GM19351 (cell line): ENCODE data around the gene ZBTB7C.

Source experiments
- ATAC-seq: cut with Tn5 transposase; IDR thresholded peaks from one replicate; pipeline ENCODE4 v1.9.1; 2021; ENCODE audit warnings: mild to moderate bottlenecking, moderate library complexity; ENCODE audit not compliant: unreplicated experiment

Gene ZBTB7C

DNA sequence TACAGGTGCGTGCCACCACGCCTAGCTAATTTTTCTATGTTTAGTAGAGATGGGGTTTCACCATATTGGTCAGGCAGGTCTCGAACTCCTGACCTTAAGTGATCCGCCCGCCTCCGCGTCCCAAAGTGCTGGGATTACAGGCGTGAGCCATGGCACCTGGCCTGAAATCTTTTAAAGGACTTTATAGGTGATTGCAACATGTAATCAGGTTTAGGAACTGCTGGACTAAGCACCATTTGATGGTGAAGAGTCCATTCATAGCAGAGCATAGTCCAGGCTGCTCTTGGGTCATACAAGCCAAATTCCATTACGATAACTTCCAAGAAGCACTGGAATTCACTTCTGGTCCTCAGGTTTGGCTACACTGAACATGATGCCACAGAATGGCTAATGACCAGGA, 278.1 kb downstream of the ZBTB7C start:
- no peak for ATAC-seq

DNA sequence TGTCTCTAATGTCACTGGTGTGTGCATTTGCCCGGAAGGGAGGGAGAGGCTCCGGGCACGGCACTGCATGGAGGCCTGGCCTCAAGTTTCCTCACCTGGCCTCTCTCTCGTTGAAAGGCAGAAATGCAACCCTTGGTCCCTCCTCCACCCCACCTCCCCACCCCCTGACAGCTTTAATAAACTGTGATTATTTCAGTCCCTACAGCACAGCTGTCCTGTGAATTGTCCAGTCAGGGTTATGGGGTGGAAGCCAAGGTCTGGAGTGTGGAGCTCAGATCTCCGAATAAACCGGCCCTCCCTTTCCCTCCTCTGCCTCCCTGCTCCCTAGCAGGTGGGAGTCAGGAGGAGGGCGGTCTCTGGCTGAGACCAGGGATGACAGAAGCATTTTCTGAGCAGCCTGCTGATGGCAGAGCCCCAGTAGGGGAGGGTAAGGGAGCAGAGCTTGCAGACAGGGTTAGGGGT, 279.5 kb downstream of the ZBTB7C start:
- ATAC-seq = no peak

DNA sequence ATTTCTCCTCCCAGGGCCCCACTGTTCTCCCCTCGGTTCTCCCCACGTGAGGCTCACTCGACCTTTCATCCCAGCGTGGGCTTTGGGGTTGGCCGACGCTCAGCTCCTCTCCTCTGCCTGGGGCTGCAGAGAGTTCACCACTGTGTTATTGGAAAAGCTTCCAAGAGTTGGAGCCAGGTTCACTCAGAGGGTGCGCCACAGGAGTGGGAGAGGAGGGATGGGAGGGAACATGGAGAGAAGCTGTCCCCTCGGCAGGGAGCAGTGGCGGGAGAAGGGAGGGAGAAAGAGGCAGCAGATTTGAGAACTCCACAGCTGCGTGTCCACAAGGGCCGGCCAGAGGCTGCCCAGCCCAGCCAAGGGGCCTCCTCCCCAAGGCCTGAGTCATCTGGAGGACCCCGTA, 281.6 kb downstream of the ZBTB7C start:
- no peak for ATAC-seq

DNA sequence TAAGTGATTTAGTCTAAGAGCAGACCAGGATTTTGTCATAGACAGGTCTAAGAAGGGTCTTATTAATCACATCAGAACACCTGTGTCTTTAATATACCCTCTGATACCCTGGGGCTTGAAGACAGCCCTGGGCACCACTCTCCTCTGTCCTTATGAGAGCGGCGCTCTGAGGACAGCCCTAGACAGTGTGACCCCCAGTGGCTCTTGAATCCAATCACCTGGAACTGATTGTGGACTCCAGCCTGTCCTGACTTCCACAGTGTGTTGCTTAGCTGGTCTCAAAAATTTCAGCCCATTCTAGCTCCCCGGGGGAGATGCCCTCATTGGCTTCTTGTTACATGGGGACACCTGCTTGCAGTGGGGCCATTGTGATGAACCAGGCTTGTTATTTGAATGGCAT, 282.9 kb downstream of the ZBTB7C start:
- ATAC-seq = no peak

DNA sequence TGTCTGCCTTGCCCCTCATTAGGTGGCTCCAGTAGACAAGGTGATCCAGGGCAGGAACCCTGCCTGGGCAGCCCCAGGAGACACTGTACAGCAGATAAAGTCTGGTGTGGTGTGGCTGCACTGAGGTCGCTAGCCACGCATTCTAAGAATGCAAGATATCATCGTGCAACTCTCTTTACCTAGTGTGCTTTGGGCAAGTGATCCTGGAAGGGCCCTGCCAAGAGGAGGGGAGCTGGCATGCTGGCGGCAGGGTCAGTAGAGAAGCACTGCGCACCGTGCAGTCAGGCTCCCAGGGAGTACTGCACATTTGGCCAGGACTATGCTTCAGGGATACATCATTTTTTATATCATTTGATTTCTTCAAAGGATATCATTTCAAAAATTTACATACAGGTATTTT, 283.5 kb downstream of the ZBTB7C start:
- no peak for ATAC-seq

DNA sequence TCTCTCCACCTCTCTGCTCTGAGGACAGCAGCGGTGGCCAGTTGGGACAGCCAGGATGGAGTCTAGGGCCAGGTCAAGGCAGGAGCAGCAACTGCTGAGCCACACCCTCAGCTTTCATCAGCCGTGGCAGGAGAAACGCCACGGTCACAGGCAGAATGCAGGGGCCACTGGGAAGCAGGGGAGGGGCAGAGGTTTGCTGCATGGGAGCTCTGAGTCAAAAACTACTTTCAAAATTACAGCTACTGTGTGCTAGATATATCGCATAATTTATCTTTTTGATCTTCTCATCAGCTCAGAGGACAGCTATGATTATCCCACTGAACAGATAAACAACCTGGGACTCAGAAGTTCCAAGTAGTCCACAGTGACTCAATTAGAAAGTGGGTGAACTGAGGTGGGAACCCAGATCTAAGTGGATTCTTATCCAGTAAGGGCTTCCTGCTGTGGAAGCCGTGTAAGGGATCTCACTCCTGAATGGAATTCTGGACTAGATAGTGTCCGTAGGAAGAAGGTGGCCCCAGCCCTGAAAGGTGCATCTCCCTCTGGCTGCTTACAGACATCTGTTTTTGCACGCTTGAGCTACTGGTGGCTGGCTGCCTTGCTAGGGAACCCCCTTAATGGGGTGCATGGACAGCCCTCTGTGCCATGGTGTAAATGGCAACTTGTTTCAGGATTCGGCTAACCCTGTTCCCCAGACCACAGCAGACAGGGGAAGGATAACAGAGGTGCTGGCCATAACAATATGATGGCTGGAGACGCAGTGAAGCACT, 284.1 kb downstream of the ZBTB7C start:
- ATAC-seq = peak; percentile 62

DNA sequence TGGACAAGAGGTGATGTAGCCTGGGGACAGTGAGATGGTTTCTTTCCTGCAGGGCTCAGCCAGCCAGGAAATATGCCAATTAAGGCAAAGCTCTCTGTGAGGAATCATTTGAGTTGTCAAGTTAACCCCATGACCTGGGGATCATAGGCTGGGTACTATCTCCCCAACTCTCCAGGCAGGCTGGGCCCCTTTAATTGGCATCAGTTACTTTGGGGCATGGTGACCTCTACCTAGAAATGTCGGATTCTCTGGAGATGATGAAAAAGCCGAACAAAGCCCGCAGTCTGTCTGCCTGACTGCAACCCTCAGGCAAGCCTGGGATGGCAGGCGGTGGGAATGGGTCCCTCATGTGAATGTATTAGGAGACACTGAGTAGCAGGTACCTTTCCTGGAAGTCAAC, 285.2 kb downstream of the ZBTB7C start:
- ATAC-seq = no peak

DNA sequence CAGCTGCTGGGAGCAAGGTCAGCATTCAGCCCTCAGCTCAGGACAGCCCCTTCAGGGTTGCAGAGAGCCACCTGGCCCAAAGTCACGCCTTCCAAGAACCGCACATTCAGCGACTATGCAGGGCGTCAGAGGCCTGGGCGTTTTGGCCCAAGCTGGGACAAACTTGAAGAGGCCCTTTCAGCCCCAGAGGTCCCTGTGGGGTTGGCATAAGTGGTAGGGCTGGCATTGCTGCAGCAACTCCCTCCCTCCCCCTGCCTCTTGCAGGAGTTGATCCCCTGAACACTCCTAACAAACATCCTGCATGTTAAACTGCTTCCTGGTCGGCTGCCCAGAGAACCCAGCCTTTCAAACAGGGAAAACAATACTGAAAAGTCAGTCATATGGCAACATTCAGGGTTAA, 285.9 kb downstream of the ZBTB7C start:
- ATAC-seq = no peak

DNA sequence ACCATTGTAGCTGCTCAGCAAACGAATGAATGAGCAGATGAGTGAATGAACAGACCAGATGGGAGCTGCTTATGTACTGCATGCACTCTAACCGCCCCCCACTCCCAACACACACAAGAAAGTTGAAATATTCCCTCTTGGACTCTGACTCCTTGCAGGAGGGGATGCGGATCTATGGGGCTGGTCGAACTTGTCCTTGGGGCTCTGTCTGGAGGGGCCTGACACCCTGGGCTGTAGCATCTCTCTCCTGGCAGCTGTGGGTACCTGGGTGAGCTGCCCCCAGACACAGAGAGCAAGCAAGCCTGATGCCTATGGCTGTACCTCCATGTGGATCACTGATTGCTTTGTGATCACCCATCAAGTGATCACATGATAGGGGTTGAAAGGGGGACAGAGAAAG, 286.4 kb downstream of the ZBTB7C start:
- no peak for ATAC-seq

DNA sequence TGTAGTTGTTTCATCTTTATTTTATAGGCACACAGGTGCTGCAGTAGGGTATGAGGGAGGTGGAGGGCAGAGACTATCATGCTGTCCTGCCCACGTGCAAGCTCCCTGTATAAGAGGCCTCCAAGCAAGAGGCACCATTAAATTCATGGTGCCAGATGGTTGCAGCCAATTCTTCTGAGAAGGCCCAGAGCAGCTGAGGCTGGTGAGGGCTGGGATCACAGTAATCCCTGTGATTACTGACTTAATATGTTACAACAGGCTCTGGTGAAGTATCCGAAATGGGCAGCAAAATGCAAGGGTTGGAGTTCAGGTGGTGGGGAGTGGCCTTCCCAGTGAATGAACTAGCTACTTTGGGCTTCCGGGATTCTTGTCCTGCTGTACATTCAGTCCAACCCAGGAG, 286.8 kb downstream of the ZBTB7C start:
- no peak for ATAC-seq

DNA sequence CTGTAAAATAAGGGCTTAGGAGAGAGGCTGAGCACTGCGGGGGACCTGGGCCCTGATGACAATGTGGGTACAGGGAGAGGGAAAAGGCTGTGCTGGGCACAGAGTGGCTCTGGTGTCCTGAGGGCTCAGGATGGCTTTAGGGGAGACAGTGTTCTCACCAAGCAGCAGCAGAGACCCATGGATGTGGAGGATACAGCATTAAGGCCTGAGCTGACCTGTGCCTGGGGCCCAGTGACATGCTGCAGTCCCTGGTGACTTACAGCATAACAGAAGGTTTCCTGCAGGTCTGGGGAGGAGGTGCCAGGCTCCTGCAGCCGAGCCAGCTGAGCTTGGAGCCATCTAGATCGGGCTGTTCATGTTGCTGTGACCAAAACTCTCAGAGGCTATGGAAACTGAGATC, 287.4 kb downstream of the ZBTB7C start:
- no peak for ATAC-seq

DNA sequence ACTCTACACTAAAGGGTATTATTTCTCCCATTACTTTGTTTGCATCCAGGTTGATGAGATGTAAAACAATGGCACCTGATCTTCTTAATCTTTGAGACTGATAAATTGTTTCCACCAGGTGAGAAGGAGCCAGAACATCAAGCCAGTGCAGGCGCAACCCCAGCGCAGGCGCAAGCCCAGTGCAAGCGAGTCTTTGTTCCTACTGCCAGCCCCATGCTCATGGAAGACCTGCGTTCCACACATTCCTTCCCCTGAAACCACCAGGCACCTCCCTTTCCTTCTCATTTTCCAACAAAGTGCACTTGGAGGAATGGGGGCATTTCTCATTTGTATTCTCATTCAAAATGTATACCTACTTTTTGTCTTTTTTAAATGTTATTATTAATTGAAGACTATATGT, 290.0 kb downstream of the ZBTB7C start:
- no peak for ATAC-seq

DNA sequence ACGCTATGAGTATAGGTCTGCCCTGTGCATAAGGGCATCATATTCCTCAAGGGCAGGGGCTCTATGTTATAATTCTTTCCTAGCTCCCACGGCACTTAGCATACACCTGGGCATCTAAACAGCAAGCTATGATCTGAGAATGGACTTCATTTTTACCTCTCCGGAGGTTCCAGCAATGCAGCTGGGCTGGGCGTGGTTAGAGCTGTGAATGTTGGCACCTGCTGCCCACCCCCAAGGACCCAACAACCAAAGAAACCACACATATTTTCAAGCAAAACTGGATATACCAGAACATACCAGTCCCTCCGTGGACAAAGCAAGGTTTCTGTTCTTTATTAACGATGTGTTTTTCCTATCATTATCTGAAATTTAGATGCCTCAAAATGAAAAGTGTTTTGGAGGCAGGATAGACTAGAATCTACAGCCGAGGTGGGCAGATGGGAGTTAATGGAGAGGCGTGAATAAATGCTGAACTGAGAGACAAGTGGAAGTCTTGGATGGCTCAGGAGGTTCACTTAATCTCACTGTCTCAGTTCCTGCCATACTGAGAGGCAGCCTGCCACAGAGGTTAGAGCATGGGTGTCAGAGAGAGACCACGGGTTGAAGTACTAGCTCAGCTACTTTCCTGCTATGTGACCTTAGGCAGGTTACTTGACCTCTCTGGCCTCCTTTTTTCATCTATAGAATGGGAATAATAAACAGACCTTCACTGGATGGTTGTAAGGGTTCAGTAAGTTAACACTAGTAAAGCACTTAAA, 292.1 kb downstream of the ZBTB7C start:
- no peak for ATAC-seq

DNA sequence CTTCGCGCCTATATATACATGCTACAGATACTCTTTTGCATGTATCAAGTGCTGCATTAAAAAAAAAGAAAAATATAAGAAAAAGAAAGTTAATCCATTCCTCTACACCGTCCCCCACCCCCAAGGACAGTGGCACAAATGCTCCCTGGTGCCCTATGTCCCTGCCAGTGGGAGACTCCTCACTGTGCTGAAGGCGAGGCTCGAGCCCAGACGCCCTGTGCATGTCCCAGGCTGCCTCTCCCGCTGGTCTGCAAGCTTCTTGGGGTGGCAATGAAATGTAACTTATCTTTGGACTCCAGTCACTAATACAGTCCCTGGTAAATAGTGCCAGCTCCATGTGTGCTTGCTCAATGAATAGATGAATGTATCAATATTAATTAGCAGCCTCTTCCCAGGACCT, 293.2 kb downstream of the ZBTB7C start:
- ATAC-seq = no peak

DNA sequence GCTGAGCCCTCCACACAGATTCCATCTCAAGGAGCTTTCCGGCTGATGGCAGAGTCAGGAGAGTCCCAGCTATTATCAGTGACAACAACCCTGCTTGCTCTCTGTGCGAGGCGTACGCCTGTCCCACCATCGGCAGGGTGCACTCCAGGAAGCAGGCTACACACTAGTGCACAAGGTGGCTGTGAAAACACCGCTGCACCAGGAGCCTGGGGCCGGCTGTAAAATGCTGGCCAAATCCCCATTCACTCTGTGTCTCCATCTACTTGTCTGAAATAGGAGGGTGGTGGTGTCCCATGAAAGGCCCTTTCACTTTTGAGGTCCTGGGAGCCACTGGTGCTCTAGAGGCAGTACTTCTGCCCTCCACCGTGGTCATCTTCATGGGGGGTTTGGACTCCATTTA, 295.5 kb downstream of the ZBTB7C start:
- ATAC-seq = no peak

DNA sequence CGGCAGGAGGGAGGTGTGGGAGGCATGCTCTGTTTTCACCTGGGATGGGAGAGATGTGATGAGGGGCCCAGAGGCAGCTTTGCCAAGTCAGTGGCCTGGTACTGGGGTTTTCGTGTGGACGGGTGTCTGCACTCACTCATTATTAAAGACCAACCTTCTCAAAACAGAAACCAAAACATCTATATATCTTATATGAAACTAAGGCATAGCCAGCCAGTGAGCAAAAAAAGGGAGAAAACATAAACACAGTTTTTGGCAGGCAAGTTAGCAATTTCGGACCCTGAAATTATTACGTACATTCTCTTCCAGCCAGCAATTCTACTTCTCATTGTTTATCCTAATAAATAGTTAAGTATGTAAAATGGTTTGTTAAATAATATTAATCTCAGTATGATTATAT, 297.6 kb downstream of the ZBTB7C start:
- ATAC-seq = no peak

DNA sequence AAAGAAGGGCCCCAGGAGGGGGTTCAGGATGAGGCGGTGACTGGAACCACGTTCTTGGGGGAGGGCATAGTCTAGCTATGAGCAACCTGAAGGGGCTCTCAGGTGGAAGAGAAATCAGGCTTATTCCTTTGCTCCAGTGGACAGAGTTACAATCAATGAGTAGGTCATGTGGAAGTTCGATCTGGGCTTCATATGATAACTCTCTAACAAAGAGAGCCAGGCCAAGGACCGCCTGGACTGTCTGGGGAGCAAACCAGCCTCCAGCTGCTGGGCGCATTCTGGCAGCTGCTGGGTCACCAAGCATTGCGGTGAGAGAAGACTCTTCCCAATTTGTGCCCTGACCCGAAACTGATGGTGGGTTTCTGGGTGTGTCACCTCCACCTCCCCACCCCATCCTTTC, 298.4 kb downstream of the ZBTB7C start:
- no peak for ATAC-seq

DNA sequence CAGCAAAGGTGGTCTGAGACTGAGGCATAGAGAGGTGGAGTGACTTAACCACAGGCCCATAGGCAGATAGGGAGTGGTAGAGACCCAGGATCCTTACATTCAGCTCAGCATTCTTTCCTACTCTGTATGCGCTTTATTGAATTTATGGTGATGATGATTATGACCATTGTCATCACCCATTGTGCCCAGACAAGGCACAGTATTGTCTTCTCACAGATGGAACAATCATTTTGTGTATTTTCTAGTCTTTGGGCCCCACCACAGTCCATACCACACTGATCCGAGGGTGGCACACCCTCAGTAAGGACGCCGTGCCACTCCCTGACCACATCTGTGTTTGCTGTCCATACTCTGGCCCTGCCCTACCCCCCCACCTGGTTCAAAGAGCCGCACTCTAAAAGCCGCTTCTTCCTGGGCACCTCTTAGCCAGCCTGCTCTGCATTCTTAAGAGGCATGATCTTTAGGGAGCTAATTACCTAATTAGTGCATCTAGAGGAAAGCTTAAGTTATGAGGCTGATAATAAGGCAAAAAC, 299.2 kb downstream of the ZBTB7C start:
- ATAC-seq = no peak

DNA sequence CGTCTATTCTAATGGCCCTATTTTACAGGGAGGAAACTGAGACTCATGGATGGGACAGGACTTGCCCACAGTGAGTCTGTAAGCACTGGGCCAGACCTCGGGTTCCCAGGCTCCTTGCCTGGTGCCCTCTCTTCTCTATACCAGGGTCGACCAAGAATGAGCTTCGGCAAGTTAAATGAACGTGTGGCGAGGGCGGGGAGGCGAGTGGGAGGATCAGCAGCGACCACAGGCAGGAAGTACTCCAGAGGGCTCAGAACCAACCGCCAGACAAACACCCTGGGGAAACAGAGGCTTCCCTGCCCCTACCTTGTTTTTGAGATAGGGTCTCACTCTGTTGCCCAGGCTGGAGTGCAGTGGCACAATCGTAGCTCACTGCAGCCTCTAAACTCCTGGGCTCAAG, 301.0 kb downstream of the ZBTB7C start:
- ATAC-seq = no peak

DNA sequence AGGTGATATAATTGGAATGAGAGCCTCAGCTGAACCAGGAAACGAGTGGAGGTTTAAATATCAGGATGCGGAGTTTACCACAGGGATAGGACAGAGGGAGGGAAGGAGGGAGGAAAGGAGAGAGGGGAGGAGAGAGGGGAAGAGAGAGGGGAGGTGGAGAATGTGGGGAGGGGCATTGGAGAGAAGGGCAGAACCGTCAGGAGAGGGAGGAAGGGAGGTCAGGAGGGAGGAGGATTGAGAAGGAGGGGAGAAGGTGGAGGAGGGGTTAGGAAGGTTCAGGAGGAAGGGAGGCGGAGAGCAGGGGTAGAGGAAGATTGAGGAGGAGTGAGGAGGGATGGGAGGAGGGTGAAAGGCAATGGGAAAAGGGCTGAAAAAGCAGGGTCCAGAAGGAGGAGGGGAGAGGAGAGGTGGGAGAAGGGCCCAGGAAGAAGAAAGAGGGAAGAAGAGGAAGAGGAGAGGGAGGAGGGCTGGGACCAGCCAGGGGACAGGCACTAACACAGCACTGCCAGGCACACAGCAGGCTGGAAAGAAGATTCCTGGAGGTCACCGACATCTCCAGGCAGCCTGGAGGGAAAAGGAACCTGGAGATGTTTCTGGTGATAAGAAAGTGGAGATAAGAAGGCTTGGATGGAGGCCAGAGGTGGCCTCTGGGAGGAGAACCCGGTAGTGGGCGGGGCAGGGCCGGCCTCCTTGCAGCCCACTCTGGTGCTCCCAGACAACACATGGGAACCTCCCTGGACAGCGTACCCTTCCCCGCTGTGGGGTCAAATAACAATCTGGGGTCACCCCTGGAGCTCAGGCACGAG, 302.0 kb downstream of the ZBTB7C start:
- no peak for ATAC-seq

DNA sequence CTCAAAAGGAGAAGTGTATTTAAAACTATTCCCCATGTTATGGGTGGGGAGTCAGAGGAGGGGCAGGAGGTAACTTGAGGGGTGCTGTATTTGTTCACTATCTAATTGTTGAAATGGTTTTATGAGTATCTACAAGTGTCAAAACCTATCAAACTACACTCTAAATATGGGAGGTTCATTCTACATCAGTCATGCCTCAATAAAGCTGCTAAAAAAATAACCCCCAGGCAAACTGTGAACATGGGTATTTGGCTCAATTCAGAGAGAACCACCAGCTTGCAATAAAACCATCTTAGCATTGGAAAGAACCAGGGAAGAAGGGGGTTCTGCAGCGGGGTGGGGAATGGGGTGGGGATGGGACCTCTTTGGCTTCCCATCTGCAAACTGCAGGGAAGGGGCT, 302.7 kb downstream of the ZBTB7C start:
- ATAC-seq = no peak
